Measurements from ENCODE around the gene MAP7.

- no peak for TF ChIP-seq CTCF (IDR thresholded peaks at IDR 0.05; ENCODE audit: low read depth, low read length, poor library complexity, severe bottlenecking)
- no peak for TF ChIP-seq EZH2phosphoT487 (IDR thresholded peaks at IDR 0.05; ENCODE audit: borderline replicate concordance, low read length)
Measured at GRCh38 chr6:136501096-136501495, 49.1 kb downstream of the MAP7 start.

All from DOHH2 (cell line).